ENCODE measurements around the gene TGM3.
A peak's percentile ranks its signal among the peaks of the same experiment; 100 is the strongest.

Gene TGM3

GRCh38 chr20:2293971-2294370 lies 1.8 kb upstream of the TGM3 start:
- Histone ChIP-seq H3K4me3 (no peak overlapping the region), H3K27ac (no peak overlapping the region)
- no peak for DNase-seq (ENCODE audit: low spot score)
- no peak for TF ChIP-seq CTCF (IDR thresholded peaks at IDR 0.05)

- Histone ChIP-seq H3K4me3 (no peak overlapping the region), H3K27ac (no peak overlapping the region)
- DNase-seq (ENCODE audit: low spot score), result no peak
- no peak for TF ChIP-seq CTCF (IDR thresholded peaks at IDR 0.05)
Observed at GRCh38 chr20:2295286-2295685, 515 bp upstream of the TGM3 start.

GRCh38 chr20:2296524-2297356 lies 939 bp downstream of the TGM3 start:
- no peak overlapping the region for H3K27ac ChIP-seq
- TF ChIP-seq CTCF (IDR thresholded peaks at IDR 0.05), result no peak
- no peak overlapping the region for H3K4me3 ChIP-seq
- DNase-seq (ENCODE audit: low spot score), result no peak

GRCh38 chr20:2297357-2297728 lies 1.5 kb downstream of the TGM3 start:
- DNase-seq (ENCODE audit: low spot score), result no peak
- H3K27ac ChIP-seq, result no peak overlapping the region

GRCh38 chr20:2298116-2298515 lies 2.3 kb downstream of the TGM3 start:
- no peak overlapping the region for H3K4me3 ChIP-seq
- TF ChIP-seq CTCF (IDR thresholded peaks at IDR 0.05), result no peak
- no peak overlapping the region for H3K27ac ChIP-seq
- DNase-seq (ENCODE audit: low spot score), result no peak

More at GRCh38 chr20:2297357-2297728, 1.5 kb downstream of the TGM3 start:
- H3K4me3 ChIP-seq, result no peak overlapping the region
- TF ChIP-seq CTCF (IDR thresholded peaks at IDR 0.05), result no peak

- Histone ChIP-seq H3K4me3 (no peak overlapping the region), H3K27ac (no peak overlapping the region)
- DNase-seq (ENCODE audit: low spot score), result no peak
- no peak for TF ChIP-seq CTCF (IDR thresholded peaks at IDR 0.05)
Observed at GRCh38 chr20:2298701-2299100, 2.9 kb downstream of the TGM3 start.

GRCh38 chr20:2299301-2299700 lies 3.5 kb downstream of the TGM3 start:
- TF ChIP-seq CTCF (IDR thresholded peaks at IDR 0.05), result no peak
- Histone ChIP-seq H3K27ac (no peak overlapping the region), H3K4me3 (no peak overlapping the region)
- peak; percentile 70 for DNase-seq (ENCODE audit: low spot score)

All from coronary artery (tissue), 2 donors.